GM12865 (cell line): ENCODE measurements around the gene LUM.

Experiments
- DNase-seq: peaks from one replicate; pipeline ENCODE4 v3.0.0; 2010; ENCODE audit warnings: low read depth
- H3K4me3 ChIP-seq: 2 replicates; pipeline ENCODE4 v1.5.1; 2011; ENCODE audit warnings: mild to moderate bottlenecking, low read depth, low read length, control low read depth
- TF ChIP-seq, protein P1 (sequence below): IDR thresholded peaks from 2 replicates; pipeline ENCODE4 v1.5.1; 2011; ENCODE audit warnings: low read length, control low read depth, low read depth, inconsistent platforms; ENCODE audit not compliant: insufficient read depth; ENCODE audit errors: missing control alignments

Gene LUM

DNA sequence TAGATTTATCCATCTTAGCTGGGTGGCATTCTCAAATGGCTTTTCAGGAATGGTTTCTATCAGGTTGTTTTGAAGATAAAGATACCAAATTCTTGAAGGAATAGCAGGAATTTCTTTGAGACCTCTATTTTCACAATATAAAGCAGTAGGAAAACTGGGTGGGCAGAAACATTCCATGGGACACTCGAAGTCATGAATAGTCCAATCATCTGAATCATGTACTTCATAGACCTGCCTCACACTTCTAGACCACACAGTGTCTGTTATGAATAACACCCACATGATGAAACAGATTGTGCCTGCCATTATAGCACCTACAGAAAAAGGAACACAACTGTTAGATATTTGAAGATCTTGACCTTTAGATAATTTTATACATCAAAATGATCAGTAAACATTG, 55.3 kb downstream of the LUM start:
- H3K4me3 ChIP-seq: no peak overlapping the region
- TF ChIP-seq, protein P1, sequence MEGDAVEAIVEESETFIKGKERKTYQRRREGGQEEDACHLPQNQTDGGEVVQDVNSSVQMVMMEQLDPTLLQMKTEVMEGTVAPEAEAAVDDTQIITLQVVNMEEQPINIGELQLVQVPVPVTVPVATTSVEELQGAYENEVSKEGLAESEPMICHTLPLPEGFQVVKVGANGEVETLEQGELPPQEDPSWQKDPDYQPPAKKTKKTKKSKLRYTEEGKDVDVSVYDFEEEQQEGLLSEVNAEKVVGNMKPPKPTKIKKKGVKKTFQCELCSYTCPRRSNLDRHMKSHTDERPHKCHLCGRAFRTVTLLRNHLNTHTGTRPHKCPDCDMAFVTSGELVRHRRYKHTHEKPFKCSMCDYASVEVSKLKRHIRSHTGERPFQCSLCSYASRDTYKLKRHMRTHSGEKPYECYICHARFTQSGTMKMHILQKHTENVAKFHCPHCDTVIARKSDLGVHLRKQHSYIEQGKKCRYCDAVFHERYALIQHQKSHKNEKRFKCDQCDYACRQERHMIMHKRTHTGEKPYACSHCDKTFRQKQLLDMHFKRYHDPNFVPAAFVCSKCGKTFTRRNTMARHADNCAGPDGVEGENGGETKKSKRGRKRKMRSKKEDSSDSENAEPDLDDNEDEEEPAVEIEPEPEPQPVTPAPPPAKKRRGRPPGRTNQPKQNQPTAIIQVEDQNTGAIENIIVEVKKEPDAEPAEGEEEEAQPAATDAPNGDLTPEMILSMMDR: no peak
- no peak for DNase-seq

DNA sequence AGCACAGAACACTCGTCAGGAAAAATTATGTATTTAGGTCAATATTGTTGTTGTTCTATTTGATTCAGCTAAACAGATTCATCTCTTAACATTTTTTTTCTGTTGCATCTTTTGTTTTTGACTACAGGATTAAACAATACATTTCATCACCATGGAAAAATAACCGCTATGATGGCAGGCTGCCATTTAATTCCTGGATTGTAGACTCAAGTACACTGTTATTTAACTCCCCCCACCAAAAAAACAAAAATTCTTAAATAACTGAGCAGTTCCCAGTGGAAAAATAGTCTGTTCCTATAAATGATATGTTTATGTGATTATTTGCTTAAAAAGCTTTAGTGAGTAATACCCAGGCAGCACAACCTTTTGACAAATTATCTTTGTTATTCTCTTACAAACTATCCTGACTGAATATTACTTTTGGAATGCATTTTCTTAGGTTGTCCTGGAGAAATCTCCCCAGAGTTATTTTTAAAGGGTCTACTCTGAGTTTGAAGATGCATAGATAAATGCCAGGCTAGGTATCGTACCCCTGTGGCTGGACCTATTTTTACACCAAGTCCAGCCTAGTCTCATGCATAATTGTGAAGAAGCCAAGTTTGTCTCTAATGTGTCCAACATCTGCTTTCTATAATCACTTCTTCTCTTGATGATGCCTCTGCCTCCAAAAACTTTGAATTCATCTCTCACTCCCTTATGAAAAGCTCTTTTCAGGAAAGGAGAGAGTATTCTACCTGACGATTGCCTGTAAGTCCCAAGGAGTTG, 57.2 kb downstream of the LUM start:
- H3K4me3 ChIP-seq: no peak overlapping the region
- DNase-seq: no peak
- TF ChIP-seq, protein P1: no peak
